Subcutaneous adipose tissue (tissue), 4 donors: ENCODE measurements around the gene RGS3. TPM values are rescaled to one million over a fixed set of nuclear protein-coding genes. Genes with fewer than 3 reads are reported as not detected.

Experiments used
- CTCF ChIP-seq: fragments of 450-650 bp; IDR thresholded peaks from one replicate; pipeline ENCODE4 v1.5.1; 2016; ENCODE audit warnings: low read depth, mild to moderate bottlenecking, control low read depth, antibody characterized with exemption, moderate library complexity
- total RNA-seq, 4 donors: library from RNA; depleted of rRNA; stranded (reverse); fragments of >200 nt; gene quantifications; one replicate each; pipeline ENCODE4 v1.1.0, GENCODE V29; 2016

RGS3 gene
- total RNA-seq, 4 donors from 2014 or later, result 25.0 to 122 (median 70.9) TPM

GRCh38 chr9:113583511-113584427, 120.2 kb downstream of the RGS3 start:
- TF ChIP-seq CTCF, result no peak

DNA sequence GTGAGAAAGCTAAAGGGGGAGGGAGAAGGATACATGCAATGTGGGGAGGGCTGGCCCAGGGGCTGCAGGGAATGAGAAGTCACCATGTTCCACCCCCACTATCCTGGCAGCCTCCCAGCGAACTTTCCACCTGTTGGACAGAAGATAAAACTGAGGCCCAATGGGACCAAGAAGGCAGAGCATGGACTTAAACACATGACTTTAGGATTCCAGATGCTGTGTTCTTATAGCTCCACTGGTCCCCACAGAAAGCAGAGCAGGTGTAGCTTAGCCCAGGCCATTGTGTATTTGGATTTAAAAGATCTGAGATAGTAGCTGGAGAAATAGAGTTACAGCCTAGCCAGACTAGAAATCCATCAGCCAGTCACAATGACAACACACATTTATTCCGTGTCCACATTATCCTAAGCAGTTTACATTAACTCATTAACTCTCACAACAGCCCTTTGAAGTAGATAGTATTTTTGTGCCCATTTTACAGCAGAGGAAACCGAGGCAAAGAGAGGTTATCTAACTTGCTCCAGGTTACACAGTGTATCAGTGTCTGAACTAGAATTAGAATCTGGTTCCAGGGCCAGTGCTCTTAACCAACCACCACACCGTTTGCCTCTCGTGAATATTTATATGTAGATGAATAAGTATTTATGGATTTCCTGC, 121.0 kb downstream of the RGS3 start:
- TF ChIP-seq CTCF, result no peak

- TF ChIP-seq CTCF, result no peak
These were observed 121.5 kb downstream of the RGS3 start for GRCh38 chr9:113585085-113585442.

- no peak for TF ChIP-seq CTCF
These were observed 122.0 kb downstream of the RGS3 start for GRCh38 chr9:113585555-113585954.

- no peak for TF ChIP-seq CTCF
These were observed 124.0 kb downstream of the RGS3 start for GRCh38 chr9:113587471-113588031.

GRCh38 chr9:113588242-113588810, 124.8 kb downstream of the RGS3 start:
- TF ChIP-seq CTCF, result no peak

DNA sequence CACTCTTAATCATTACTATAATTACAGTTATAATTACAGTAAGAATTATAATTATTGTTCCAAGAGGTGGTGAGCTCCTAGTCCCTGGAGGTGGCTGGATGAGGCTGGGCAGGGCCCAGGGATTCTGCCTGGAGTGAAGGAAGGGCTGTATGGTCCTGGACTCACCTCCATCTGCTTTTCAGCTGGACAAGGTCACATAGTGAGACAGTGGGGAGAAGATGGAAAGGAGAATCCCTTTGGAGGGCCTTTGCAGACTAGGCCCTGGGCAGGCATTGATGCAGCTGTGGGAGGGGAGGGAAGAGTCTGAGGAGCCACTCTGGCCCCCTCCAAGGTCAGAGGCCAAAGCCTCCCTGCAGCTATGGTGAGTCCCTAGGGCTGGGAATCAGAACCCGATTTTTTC, 125.4 kb downstream of the RGS3 start:
- TF ChIP-seq CTCF, result no peak
